AG09309 (cell line): ENCODE measurements around the gene SLC7A1.

ENCODE experiments used
- DNase-seq: peaks from one replicate; pipeline ENCODE4 v3.0.0-alpha.2; 2010; ENCODE audit warnings: low read depth
- H3K4me3 ChIP-seq: 2 replicates; pipeline ENCODE4 v1.5.1; 2011; ENCODE audit warnings: mild to moderate bottlenecking, low read depth, low read length, moderate library complexity; ENCODE audit not compliant: control insufficient read depth
- CTCF ChIP-seq: IDR thresholded peaks from 2 replicates; pipeline ENCODE4 v1.5.1; 2011; ENCODE audit warnings: mild to moderate bottlenecking, low read depth, low read length, inconsistent platforms; ENCODE audit not compliant: insufficient read depth, control insufficient read depth; ENCODE audit errors: missing control alignments

SLC7A1 gene

GRCh38 chr13:29500386-29500785 is 95.1 kb downstream of the SLC7A1 start:
- no peak for DNase-seq
- no peak for TF ChIP-seq CTCF
- no peak overlapping the region for H3K4me3 ChIP-seq

DNA sequence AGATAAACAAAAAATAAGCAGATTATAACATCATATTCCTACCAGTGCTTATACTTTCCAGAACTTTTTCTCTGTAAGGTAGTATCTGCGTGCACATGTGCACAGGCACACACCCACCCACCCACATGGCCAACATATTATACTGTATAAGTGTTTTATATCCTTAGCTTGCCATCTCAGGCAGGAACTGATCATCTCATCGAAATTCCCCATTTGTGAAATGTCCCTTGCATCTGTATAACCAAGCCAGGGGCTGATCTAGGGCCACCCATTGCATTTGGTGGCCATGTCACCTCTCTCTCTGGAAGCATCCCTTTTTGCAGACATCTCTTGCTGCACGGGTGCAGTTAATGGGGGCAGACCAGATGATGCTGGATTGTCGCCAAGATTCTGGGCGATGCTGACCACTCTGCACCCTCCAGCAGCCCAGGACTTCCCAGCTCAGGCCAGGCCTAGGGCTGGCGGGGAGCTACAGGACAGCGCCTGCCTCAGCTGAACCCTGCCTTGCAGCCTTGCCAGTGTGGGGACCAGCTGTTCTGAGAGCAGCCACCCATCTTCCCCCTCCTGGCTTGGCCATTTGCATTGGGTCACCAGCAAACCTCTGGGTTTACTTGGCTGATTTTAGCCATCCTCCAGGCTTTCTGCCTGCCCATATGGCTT is 95.9 kb downstream of the SLC7A1 start:
- no peak for DNase-seq
- TF ChIP-seq CTCF, result no peak
- H3K4me3 ChIP-seq, result no peak overlapping the region

DNA sequence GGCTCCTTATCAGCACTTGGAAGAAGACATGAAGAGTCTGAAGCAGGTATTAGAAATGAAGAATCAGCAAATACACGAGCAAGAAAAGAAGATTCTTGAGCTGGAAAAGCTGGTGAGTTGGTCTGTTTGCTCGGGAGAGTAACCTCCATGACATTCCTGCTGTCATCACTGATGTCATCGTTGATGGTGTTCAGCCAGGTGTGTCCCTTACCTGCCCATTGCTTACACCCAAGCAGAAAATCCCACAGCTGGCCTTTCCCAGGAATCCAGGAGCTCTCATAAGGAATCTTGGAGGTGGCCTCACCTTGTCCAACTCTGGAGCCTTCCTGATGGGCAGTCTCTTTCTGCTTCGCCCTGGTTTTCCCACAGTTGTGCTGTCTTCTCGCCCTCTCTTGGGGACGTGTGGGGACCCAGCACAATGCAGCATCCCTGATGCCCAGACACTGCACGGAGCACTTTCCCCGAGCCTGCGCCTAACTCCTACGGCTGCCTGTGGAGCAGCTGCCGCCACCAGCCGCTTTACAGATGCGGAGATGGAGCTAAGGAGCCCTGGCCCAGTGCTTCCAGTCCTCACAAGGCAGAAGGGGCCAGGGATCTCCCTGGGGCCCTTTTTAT is 97.0 kb downstream of the SLC7A1 start:
- DNase-seq, result no peak
- no peak overlapping the region for H3K4me3 ChIP-seq
- no peak for TF ChIP-seq CTCF

- no peak for DNase-seq
- no peak for TF ChIP-seq CTCF
- H3K4me3 ChIP-seq, result no peak overlapping the region
These were observed 98.3 kb downstream of the SLC7A1 start for GRCh38 chr13:29497137-29497654.

DNA sequence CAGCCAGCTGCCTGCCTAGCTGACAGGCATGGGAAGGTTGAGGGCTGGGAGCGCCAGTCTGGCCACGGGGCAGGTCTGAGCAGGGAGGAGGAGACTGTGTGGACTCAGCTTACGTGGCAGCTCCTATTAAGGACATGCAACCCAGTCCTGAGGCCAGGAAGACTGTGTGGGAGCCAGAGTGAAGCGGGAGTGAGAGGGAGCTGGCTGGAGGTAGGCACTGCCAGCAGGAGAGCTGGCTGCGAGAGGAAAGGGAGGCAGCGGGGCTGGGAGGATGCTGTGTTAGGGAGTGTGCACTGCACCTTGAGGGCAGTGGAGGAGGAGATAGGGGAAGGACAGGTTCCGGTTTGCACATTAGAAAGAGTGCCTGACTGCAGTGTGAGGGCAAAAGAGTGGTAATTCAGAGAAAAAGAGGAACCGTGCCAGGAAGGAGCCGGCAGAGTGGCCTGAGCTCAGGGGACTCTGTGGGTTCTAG is 99.2 kb downstream of the SLC7A1 start:
- no peak for TF ChIP-seq CTCF
- DNase-seq, result no peak
- no peak overlapping the region for H3K4me3 ChIP-seq

- TF ChIP-seq CTCF, result no peak
- no peak overlapping the region for H3K4me3 ChIP-seq
- DNase-seq, result no peak
These were observed 101.0 kb downstream of the SLC7A1 start for GRCh38 chr13:29494520-29494919.
